HuH-7 (cell line): ENCODE results near the gene NOC4L.
"Not testable (repeated sequence)": the region's sequence is repeated elsewhere in the genome, so short reads cannot be mapped to it uniquely, and the experiment has no call there.

Experiments used
- DNase-seq: peaks from one replicate; pipeline ENCODE4 v3.0.0; 2011; ENCODE audit warnings: low spot score

NOC4L gene

DNA sequence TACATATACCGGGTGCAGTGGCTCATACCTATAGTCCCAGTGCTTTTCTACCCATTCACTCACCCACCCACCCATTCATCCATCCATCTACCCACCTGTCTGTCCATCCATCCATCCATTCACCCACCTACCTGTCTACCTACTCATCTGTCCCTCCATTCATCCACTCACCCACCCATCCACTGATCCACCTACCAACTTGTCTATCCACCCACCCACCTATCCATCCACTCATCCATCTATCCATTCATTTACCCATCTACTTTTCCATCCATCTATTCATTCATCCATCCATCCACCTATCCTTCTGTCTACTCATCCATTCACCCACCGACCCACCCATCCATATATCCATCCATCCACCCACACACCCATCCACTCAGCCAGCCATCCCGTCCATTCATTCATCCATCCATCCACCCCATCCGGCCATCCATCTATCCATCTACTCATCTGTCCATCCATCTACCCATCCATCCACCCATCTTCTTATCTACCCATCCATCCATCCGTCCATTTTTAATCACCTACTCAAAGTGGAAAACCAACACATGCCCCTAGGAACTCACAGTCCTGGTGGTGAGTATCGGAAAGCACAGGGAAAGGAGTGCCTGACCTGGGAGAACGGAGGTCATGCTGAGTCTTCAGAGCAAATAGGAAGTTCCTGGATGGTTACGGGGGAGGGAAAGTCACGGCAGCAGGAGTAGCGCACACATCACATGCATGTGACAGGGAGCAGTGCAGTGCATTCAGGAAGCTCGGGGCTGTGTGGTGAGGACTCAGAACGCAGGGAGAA is 20.1 kb upstream of the NOC4L start:
- no peak for DNase-seq

DNA sequence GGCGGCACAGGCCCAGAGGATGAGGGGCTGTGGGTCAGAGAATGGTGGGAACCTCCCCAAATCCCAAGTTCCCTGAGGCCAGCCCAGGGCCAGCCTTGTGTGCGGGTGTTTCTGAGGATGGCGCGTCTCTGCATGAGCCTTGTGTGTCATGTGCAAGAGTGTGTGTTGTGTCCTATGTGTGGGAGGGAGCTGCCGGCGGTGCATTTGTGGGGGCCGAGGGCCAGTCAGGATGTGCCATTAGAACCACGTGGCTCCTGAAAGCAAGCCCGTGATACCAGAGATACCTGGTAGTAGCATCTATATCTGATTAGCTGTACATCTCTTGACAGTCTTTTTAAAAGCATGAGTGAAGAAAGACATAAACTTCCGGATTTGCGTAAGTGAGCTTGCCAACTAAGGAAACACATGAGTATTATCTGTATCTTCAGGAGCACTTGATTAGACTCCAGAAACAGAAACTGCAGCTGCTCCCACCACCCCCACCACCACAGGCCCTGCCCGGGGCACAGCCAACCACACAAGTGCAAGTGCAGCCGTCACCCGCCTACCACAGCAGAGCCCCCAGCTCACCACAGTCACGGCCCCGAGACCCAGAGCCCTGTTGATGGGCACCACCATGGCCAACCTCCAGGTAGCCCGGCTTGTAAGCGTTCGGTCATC is 19.4 kb upstream of the NOC4L start:
- DNase-seq, result no peak

DNA sequence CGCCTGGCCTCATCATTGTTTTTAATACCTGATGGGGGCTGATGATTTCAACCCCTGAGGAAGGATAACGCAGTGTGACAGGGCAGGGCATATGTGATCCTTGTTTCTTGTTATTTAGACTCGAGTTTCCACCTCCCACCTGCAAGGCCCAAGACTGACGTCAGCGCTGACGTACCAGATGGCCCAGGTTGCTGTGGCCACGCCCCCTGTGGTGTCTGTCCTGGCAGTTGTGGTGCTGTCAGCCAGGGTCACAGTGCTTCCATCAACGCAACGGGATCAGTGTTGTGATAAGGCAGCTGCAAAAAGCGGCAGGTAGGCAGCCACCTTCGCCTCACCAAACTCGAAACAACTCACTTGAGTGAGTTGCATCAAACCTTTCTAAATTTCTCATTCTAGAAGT is 18.5 kb upstream of the NOC4L start:
- no peak for DNase-seq

DNA sequence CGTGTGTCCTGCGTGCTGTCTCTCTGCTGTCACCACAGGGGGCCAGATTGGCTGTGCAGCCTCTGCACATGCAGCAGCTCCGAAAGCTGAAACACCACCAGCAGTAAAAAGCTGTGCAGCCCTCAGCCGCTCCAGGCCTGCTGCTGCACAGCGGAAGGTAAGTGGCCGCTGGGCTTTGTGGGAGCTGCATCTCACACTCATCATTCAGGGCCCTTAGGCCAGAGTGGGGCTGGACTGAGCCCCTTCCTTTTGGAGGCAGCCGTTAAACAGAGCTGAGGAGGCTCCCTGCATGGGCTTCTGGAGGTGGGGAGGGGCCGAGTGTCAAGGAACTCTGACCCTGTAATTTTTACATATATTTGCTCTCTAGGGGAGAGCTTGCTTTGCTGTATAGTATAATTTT is 17.2 kb upstream of the NOC4L start:
- DNase-seq, result no peak

DNA sequence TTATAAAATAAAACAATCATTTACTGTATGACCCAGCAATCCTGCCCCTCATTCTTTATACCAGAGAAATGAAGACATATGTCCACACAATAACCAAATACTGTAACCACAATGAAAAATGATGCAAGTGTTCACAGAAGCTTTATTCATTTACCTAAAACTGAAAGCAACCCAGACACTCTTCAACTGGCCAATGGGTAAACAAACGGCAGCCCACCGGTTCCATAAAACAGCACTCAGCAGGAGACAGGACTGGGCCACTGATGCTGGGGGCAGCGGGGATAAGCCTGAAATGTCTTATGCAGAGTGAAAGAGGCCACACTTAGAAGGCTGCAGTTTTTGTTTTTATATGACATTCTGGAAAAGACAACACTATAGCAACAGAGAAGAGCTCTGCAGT is 15.2 kb upstream of the NOC4L start:
- DNase-seq, result no peak

DNA sequence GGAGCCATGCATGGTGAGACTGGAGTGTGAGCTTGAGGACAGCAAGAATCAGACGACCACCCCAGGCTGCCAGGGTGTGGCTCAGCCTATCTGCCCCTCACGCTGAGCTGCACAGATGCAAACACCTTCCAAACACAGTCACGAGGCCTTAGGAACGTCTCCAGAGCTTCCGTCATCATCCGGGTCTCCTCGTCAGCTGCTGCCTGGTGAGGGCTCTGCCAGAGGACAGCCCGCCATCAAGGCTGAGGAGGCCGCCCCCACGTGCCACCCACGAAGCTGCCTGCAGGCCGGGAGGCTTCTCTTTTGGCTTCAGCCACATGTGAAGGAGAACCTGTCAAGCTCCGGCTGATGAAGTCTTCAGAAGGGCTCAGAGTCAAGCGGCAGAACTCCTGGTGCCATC is 13.6 kb upstream of the NOC4L start:
- no peak for DNase-seq

DNA sequence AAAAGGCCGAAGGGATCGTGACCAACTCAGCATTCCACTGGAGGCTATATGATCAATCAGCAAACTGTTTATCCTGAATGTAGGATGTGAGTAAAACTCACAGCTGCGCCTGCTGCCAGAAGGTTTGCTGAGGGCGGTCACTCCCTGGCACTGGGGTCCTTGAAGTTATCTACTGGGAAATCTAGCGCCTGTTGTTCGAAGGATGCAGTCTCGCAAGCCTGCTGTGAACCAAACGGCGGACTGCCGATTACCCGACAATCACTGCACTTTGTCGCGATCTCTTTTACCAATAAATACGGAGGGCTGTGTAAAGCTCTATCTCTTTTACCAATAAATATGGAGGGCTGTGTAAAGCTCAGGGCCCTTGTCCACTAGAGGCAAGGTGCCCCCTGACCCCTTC is 13.0 kb upstream of the NOC4L start:
- DNase-seq, result no peak

DNA sequence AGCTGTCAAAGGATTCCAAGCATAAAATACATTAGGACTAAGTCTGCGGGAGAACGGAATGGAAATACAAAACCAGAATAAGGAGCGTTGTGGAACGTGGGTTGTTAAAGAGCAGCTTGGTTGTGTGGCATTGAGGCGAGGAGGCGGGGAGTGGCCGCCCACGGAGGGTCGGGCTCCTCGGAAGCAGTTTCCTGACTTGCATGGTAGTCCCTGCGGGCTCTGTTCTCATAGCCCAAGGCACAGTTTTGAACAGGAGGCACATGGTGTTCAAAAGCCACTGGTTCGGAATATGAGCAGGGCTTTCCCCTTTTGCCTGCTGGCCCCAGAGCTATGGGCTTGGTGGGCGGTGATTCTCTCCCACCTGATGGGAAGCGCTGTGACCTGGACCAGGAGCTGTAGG is 12.3 kb upstream of the NOC4L start:
- DNase-seq, result no peak

DNA sequence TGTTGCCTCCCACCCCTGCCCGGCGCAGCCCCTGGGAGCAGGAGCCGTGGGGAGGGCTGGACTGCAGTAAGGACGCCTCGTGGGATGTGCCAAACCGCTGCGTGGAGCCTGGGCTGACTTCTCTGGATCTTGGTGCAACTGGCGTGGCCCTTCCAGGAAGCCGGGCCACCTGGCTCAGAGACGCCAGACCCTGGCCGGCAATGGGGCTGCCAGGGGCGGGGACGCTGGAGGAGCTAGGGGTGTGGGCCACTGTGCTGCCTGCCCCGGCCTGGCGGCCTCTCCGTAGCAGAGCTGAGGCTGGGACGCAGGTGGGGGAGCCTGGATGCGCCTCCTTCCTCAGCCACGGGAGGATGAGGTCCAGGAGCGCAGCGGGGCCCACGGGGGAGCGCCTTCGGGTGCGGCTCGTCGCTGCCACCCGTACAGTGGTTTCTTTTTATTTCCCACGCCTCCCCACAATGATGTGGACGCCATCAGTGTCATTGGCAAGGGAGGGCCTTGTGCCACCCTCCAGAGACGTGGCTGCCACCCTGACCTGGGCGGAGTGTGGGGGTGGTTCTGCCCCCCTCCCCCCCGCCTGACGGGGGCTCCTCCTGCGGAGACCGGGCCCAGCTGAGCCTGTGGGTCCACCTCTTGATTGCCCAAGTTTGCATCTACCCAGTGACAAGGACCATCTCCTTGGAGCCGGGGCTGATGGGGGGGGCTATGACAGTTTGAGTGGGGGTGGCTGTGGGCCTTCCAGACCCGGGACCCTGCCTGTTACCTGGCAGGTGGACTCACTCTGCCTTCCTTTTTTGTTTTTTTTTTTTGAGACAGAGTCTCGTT is 11.4 kb upstream of the NOC4L start:
- DNase-seq, result no peak

DNA sequence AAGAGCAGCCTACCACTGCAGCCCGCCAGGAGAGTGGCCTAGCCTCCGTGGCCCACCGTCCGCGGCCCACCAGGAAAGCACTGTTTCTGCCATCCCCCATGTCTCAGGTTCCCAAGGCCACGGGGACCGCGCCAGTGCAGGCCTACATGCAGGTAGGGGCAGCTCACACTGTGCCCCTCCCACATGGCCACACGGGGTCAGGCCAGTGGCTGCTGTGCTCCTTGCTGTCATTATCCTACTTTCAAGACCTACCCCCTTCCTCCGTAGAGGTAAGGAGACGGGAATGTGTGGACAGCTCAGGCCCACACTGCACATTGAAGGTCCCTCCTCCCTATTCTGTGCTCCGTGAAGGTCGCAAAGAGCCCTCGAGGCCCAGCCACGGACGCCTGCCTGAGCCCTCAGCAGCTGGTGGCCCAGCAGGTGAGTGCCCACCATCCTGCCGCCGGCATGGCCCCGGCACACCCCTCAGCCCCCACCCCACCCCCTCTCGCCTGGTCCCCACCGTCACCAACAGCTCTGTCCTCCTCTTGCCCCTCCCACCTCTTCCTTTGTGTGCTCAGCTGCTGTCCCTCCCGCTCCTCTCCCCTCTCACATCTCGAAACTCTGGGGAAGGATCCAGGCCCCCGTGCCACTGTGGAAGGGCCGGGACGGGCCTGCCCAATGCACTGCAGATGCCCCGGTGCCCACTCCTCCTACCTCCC is 10.2 kb upstream of the NOC4L start:
- no peak for DNase-seq

DNA sequence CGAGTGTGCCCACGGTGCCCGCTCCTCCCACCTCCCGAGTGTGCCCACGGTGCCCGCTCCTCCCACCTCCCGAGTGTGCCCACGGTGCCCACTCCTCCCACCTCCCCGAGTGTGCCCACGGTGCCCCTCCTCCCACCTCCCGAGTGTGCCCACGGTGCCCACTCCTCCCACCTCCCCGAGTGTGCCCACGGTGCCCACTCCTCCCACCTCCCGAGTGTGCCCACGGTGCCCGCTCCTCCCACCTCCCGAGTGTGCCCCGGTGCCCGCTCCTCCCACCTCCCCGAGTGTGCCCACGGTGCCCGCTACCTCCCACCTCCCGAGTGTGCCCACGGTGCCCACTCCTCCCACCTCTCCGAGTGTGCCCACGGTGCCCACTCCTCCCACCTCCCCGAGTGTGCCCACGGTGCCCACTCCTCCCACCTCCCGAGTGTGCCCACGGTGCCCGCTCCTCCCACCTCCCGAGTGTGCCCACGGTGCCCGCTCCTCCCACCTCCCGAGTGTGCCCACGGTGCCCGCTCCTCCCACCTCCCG is 9.5 kb upstream of the NOC4L start:
- DNase-seq, result not testable (repeated sequence)

DNA sequence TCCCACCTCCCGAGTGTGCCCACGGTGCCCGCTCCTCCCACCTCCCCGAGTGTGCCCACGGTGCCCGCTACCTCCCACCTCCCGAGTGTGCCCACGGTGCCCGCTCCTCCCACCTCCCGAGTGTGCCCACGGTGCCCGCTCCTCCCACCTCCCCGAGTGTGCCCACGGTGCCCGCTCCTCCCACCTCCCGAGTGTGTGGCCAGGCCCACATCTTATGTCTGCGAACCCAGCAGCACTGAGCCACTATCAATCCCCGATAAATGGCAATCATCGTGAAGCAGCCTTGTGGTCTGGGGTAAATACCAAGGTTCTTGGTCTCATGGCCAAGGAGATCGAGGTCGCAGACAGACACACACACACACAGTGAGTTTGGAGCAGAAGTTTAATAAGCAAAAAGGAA is 8.0 kb upstream of the NOC4L start:
- DNase-seq, result not testable (repeated sequence)

DNA sequence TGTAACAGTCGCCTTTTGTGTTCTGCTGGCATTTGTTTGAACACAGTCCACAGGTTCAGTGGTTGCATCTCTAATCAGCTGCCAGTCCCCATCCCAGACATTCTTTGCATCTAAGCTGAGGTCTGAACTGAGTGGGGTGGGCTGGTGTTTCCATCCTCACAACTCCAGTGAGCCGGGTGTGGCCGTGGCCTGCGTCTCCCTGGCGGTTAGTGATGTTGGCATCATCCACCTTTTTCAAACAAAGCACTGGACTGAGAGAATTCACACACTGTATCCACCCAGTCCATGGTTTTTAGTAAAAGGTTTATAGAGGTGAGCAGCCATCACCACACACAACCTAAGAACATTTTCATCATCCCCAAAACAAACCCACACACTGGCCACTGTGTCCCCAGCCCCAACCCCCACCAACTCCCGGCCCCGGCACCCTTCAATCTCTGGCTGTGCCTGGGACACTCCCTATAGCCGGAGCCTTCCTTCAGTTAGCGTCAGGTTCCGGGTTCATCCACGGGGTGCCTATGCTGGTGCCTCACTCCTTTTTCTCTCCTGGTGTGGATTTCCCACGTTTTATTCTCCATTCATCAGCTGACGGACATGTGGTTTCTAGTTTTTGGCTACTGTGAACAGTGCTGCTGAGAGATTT is 6.7 kb upstream of the NOC4L start:
- DNase-seq, result no peak

DNA sequence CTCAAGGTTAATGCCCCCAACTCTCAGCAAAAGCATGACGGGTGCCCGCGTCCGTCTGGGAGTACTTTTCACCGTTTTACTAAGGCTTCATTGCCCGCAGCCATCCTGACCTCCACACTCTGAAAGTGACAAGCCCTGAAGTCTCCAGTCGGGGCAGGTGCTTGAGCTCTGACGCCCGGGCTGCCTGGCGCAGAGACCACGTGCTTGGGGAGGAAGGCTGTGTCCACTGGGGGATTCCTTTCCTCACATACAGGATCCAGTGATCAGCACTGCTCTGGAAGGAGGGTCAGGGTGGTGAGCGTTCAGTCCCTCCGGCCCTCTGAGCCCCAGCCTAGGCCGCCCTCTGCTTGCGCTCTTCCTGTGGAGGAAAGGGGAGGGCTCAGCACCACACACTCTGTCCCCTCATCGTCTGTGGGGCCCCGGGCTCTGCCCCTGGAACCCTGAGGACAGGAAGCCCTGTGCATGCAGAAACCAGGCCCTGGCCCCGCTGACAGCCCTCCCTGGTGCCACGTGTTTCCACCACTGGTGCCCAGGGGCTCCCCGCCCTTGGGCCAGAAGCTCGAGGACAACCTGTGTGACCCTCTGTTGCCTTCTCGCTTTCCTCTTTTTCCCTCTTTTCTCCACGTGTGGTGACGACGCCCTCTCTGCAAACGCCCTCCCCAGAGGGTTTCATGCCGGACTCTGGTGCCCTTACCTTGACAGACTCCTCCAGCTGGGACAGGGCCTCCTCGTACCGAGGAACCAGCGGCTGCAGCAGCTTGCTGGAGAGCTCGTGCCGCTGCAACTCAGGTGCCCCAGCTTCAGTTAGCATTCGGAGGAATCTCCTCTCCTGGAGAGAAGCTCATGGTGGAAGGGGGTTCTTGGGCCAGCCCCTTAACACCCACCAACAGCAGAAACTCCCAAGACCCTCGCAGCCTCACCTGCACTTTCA is 5.1 kb upstream of the NOC4L start:
- no peak for DNase-seq

DNA sequence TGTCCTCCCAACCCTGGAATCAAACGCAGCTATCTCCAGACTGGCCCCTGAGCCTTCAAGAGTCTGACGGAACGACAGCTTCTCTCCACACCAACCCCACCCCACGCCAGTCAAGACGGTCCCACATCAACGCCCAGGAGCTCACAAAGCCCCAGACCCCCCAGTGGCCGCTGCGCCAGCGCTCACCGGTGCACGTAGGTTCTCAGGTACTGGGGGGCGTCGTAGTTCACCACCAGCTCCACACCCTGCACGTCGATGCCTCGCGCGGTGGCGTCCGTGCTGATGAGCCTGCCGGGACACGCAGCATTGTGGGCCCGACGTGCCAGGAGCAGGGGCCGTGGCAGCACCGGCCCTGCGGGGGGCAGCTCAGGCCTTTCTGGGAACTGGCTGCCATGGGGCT is 4.3 kb upstream of the NOC4L start:
- no peak for DNase-seq

DNA sequence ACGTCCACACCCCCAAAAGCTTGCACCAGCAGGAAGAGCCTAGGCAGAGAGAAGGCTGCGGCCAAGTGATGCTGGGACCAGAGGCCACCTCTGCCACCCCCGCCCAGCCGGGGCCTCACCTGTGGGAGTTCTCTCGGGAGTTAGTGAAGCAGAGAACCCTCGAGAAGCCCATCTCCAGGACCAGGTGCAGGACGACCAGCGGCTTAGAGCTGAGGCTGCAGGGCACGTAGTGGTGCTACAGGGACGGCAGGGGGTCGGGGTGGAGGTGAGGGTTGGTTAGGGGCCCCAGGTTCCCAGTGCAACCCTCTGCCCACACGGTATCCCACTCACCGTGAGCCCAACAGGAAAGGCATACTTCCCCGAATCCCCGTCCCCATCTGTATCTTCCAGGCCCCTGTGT is 3.8 kb upstream of the NOC4L start:
- no peak for DNase-seq

DNA sequence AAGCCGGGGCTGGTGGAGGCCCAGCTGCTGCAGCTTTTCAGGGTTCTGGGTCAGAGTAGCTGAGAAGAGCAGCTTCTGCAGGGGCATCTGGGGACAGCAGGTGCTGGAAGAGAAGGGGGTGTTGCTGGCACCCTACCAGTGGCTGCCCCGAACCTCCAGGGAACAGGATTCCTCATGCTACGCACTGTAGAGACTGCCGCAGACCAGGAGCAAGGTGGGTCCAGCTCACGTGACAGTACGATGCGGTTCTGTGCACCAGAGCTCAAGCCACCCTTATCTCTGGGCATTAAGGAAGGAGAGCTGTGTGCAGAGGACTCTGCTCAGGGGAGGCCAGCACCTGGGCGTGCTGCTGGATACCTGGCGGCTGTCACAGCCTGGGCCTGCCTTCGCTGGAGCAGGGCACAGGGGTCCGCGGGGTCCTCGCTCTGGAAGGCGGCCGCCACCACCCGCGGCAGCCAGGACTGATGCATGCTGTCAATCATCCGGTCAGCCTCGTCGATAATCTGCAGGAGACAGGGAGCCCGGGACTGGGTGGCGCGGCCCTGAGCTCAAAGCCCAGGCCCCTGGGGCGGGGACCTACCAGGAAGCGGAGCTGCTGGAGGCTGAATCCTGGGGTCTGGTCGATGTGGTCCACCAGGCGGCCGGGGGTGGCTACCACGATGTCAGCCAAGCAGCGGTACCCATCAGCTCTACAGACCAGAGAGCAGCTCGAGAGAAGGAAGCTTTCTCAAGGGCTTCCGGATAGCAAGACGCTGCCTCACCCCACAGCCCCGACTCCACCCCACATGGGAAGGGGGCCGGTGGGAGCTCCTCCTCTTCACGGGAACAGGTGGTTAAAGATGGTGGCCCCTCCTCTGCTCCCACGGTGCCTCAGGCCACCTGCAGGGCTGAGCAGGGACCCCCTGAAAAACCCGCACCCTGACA is 3.1 kb upstream of the NOC4L start:
- no peak for DNase-seq

DNA sequence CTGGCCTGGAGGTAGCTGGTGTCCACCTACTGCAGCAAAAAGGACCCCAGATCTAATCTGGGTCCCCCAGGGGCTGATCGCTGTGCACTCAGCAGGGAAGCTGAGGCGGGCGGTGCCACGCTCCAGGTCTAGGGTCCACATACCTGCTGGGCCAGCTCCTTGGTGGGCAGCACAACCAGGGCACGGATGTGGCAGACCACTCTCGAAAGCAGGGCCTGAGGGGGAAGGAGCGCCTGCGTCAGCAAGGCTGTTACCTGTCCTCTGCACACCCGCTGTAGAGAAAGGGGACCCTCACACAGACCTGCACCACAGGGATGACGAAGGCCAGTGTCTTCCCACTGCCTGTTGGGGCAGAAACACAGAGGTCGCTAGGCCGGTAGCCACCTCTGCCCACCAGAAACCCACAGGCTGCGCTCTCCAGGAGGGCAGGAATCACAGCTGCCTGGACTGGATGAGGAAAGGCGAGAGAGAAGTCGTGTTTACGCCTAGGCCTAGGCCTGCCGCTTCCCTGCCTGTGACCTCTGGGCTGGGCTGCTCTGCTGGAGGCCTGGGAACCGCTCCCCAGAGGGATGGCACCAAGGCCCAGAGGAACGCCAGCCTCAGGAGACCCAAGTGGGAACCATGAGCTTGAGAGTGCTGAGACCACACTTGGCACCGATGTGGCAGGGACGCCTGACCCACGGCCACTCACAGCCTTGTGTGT is 2.1 kb upstream of the NOC4L start:
- no peak for DNase-seq
